ENCODE data around the gene PRSS48. TPM values are rescaled to one million over a fixed set of nuclear protein-coding genes. Genes with fewer than 3 reads are reported as not detected.
"Not testable (repeated sequence)": the region's sequence is repeated elsewhere in the genome, so short reads cannot be mapped to it uniquely, and the experiment has no call there.

Gene PRSS48, protein sequence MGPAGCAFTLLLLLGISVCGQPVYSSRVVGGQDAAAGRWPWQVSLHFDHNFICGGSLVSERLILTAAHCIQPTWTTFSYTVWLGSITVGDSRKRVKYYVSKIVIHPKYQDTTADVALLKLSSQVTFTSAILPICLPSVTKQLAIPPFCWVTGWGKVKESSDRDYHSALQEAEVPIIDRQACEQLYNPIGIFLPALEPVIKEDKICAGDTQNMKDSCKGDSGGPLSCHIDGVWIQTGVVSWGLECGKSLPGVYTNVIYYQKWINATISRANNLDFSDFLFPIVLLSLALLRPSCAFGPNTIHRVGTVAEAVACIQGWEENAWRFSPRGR
- polyA plus RNA-seq, result not detected

DNA sequence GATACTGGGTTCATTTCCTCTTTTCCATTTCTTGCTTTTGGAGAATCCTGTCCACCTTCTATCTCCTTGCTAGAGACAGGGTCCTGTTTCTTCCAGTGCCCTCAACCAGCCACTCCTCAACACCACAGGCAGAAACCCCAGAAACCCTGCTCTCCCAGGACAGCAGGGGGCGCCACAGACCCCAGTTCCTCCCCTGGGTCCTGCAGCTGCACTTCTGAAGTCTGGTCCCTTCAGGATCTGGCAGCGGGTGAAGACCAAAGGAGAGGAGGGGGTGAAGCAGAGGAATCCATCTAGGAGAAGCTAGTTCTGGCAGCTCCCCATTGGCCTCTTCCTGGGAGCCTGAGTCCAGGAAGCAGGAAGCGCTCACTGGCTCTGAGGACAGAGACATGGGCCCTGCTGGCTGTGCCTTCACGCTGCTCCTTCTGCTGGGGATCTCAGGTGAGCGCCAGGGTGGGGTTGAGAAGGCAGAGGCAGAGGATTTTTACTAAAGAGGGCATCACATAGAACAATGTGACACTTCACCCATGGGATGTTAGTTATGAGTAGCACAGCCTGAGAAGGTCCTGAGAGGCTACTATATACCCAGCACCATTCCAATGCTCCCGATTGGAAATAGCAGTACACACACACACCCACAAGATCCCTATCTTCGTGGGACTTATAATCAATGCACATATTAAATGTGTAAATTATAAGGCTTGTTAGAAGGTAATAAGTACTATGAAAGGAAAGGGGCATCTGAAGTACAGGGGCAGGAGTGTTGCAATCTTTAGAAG lies at the start of gene PRSS48:
Gene PRSS48 (plus strand): TSS at position 375 of the 776 bp plus-strand sequence. CDS start 12 bp downstream, at position 387.
- no peaks in the 10 kb centered on the region for H3K9me3 ChIP-seq (ENCODE audit: control insufficient read depth in 2 of 2, insufficient read depth in 1 of 2, low read depth in 1 of 2, low read length in 1 of 2)
- no peaks in the 10 kb centered on the region for H3K36me3 ChIP-seq (ENCODE audit: control insufficient read depth in 2 of 2, insufficient read depth in 2 of 2, low read length in 1 of 2)
- peaks cover 0 to 3% of the 10 kb centered on the region in 2 donors for H3K4me1 ChIP-seq (ENCODE audit: control insufficient read depth in 2 of 2, insufficient read depth in 2 of 2, low read length in 1 of 2)
- no peak within 1 kb of the TSS for H3K4me3 ChIP-seq (ENCODE audit: low read depth in 1 of 2, low read length in 2 of 2)
- H3K27ac ChIP-seq (ENCODE audit: low read depth in 2 of 2, low read length in 1 of 2), result peak within 1 kb of the TSS in 1 of 2 donors; percentile 27
- 68 to 73% methylated on average over 7 of the region's 7 CpGs for WGBS, 2 donors
- no peaks in the 10 kb centered on the region for H3K27me3 ChIP-seq (ENCODE audit: control insufficient read depth in 1 of 2, insufficient read depth in 2 of 2, low read length in 2 of 2)

DNA sequence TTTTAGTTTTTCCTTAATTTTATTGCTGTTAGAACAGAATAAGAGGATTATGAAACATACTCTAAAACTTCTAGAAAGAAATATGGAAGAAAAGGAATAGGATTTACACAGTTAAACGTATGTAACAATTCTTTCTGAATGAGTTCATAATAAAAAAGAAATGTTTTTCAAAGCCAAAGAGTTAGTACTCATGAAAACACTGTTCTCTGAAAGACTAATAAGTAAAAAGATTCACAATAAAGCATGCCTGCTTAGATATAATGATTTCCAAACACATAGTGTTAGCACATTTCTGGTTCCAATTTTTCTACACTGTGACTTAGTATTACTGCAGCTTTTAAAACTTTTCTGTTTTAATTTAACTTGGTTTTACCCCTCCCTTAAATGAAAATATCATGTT lies 49.8 kb upstream of the PRSS48 start:
- Histone ChIP-seq H3K9me3 (ENCODE audit: control insufficient read depth in 2 of 2, insufficient read depth in 1 of 2, low read depth in 1 of 2, low read length in 1 of 2) (no peaks in the 10 kb centered on the region), H3K27me3 (ENCODE audit: control insufficient read depth in 1 of 2, insufficient read depth in 2 of 2, low read length in 2 of 2) (peaks cover 0 to 2% of the 10 kb centered on the region in 2 donors), H3K4me1 (ENCODE audit: control insufficient read depth in 2 of 2, insufficient read depth in 2 of 2, low read length in 1 of 2) (no peaks in the 10 kb centered on the region), H3K4me3 (ENCODE audit: low read depth in 1 of 2, low read length in 2 of 2) (peak overlapping the region in 1 of 2 donors; percentile 46), H3K27ac (ENCODE audit: low read depth in 2 of 2, low read length in 1 of 2) (no peak overlapping the region), H3K36me3 (ENCODE audit: control insufficient read depth in 2 of 2, insufficient read depth in 2 of 2, low read length in 1 of 2) (no peaks in the 10 kb centered on the region)
- WGBS, 2 donors, result 35 to 46% methylated on average over 1 of the region's 1 CpG

DNA sequence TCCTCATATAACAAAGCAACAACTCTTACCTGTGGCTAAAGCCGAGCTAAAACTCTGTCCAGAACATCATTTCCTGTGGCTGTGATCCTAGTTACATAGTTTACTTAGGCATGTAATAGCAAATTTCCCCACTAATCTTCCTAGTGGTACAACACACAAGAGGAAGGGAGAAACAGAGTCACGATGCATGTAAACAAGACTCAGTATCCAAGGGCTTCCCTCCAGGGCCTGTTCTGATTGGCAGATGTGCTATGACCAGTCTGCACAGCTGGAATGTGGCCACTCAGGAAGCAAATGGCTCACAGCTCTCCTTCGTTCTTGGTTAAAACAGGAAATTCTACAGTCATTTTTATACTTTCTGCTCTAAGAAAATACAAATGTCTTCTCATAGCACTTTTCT lies 49.2 kb upstream of the PRSS48 start:
- H3K4me3 ChIP-seq (ENCODE audit: low read depth in 1 of 2, low read length in 2 of 2), result peak overlapping the region in 1 of 2 donors; percentile 46
- peaks cover 0 to 2% of the 10 kb centered on the region in 2 donors for H3K27me3 ChIP-seq (ENCODE audit: control insufficient read depth in 1 of 2, insufficient read depth in 2 of 2, low read length in 2 of 2)
- H3K9me3 ChIP-seq (ENCODE audit: control insufficient read depth in 2 of 2, insufficient read depth in 1 of 2, low read depth in 1 of 2, low read length in 1 of 2), result no peaks in the 10 kb centered on the region
- H3K27ac ChIP-seq (ENCODE audit: low read depth in 2 of 2, low read length in 1 of 2), result peak overlapping the region in 1 of 2 donors; percentile 73
- no peaks in the 10 kb centered on the region for H3K4me1 ChIP-seq (ENCODE audit: control insufficient read depth in 2 of 2, insufficient read depth in 2 of 2, low read length in 1 of 2)
- H3K36me3 ChIP-seq (ENCODE audit: control insufficient read depth in 2 of 2, insufficient read depth in 2 of 2, low read length in 1 of 2), result no peaks in the 10 kb centered on the region
- 8 to 21% methylated on average over 3 of the region's 3 CpGs for WGBS, 2 donors

DNA sequence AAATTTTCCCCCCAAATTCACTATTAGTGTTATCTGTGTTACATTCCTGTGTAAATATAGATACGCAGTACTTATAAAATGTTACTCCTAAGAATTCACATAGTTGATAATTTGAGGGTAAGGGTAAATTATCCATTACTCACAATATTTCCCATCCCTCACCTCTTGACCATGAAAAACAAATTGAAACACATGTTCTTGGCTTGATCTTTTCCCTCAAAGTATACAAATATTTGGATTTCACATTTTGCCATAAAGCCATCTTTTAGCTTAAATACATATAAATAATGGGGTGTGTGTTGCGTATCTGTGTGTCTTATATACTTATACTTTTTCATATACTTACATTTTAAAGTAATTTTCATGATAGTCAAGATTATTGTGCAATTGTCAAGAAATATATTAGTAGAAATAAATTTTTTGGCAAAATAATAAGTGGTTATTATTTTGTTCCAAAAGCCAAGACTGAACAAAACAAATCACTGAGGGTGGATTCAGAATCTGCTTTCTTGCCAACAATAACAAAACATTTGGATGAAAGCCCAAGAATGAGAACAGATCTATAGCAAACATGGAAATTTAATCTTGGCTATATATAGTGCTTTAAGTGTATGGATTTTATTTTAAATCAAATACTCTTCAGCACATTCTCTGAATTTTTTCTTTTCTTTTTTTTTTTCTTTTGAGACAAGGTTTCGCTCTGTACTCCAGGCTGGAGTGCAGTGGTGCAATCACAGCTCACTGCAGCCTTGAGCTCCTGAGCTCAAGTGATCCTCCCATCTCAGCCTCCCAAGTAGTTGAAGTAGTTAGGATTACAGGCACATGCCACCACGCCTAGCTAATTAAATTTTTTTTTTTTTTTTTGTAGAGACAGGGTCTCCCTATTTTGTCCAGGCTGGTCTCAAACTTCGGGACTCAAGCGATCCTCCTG lies 48.5 kb upstream of the PRSS48 start:
- peaks cover 0 to 2% of the 10 kb centered on the region in 2 donors for H3K27me3 ChIP-seq (ENCODE audit: control insufficient read depth in 1 of 2, insufficient read depth in 2 of 2, low read length in 2 of 2)
- H3K9me3 ChIP-seq (ENCODE audit: control insufficient read depth in 2 of 2, insufficient read depth in 1 of 2, low read depth in 1 of 2, low read length in 1 of 2), result no peaks in the 10 kb centered on the region
- WGBS, 2 donors, result 71 to 72% methylated on average over 6 of the region's 6 CpGs
- no peaks in the 10 kb centered on the region for H3K36me3 ChIP-seq (ENCODE audit: control insufficient read depth in 2 of 2, insufficient read depth in 2 of 2, low read length in 1 of 2)
- no peaks in the 10 kb centered on the region for H3K4me1 ChIP-seq (ENCODE audit: control insufficient read depth in 2 of 2, insufficient read depth in 2 of 2, low read length in 1 of 2)
- no peak overlapping the region for H3K27ac ChIP-seq (ENCODE audit: low read depth in 2 of 2, low read length in 1 of 2)
- H3K4me3 ChIP-seq (ENCODE audit: low read depth in 1 of 2, low read length in 2 of 2), result no peak overlapping the region

DNA sequence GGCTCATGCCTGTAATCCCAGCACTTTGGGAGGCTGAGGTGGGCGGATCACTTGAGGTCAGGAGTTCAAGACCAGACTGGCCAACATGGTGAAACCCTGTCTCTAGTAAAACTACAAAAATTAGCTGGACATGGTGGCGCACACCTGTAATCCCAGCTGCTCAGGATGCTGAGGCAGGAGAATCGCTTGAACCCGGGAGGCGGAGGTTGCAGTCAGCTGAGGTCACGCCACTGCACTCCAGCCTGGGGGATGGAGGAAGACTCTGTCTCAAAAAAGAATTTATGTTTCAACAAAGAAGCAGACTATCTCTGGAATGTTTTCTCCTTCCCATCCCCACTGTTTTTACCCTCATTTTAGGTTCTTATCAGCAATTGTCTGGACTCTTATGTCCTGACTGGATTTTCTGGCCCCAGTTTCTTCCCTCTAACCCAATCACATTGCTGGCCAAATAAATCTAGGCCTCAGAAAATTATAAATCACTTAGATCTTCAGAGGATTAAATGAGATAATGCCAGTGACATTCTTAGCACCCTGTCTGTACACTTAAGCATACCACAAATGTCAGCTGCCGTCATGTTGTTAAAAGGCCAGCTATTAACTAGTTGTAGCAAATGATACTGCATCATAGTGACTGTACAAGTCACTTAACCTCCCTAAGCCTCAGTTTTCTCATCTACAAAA lies 44.9 kb upstream of the PRSS48 start:
- WGBS, 2 donors, result 83 to 87% methylated on average over 7 of the region's 7 CpGs
- H3K9me3 ChIP-seq (ENCODE audit: control insufficient read depth in 2 of 2, insufficient read depth in 1 of 2, low read depth in 1 of 2, low read length in 1 of 2), result no peaks in the 10 kb centered on the region
- H3K4me3 ChIP-seq (ENCODE audit: low read depth in 1 of 2, low read length in 2 of 2), result no peak overlapping the region
- no peaks in the 10 kb centered on the region for H3K36me3 ChIP-seq (ENCODE audit: control insufficient read depth in 2 of 2, insufficient read depth in 2 of 2, low read length in 1 of 2)
- no peak overlapping the region for H3K27ac ChIP-seq (ENCODE audit: low read depth in 2 of 2, low read length in 1 of 2)
- peaks cover 0 to 2% of the 10 kb centered on the region in 2 donors for H3K27me3 ChIP-seq (ENCODE audit: control insufficient read depth in 1 of 2, insufficient read depth in 2 of 2, low read length in 2 of 2)
- no peaks in the 10 kb centered on the region for H3K4me1 ChIP-seq (ENCODE audit: control insufficient read depth in 2 of 2, insufficient read depth in 2 of 2, low read length in 1 of 2)

DNA sequence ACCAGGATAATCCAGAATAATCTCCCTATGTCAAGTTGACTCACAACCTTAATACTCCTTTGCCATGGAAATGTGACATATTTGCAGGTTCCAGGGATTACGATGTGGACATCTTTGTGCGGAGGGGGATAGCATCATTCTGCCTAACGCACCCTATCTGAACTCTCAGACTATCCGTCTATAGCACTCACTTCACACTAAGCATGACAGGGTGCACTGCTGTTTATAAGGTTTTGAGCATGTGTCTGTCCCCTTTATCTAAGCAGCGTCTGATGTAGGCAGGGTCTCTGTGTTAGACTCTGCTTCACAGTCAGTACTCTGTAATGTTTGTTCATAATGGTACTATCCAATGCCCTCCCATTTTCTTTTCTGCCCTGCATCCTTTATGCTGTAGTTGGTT lies 43.4 kb upstream of the PRSS48 start:
- no peaks in the 10 kb centered on the region for H3K9me3 ChIP-seq (ENCODE audit: control insufficient read depth in 2 of 2, insufficient read depth in 1 of 2, low read depth in 1 of 2, low read length in 1 of 2)
- 90 to 93% methylated on average over 5 of the region's 5 CpGs for WGBS, 2 donors
- H3K4me3 ChIP-seq (ENCODE audit: low read depth in 1 of 2, low read length in 2 of 2), result no peak overlapping the region
- no peak overlapping the region for H3K27ac ChIP-seq (ENCODE audit: low read depth in 2 of 2, low read length in 1 of 2)
- H3K4me1 ChIP-seq (ENCODE audit: control insufficient read depth in 2 of 2, insufficient read depth in 2 of 2, low read length in 1 of 2), result no peaks in the 10 kb centered on the region
- H3K36me3 ChIP-seq (ENCODE audit: control insufficient read depth in 2 of 2, insufficient read depth in 2 of 2, low read length in 1 of 2), result no peaks in the 10 kb centered on the region
- H3K27me3 ChIP-seq (ENCODE audit: control insufficient read depth in 1 of 2, insufficient read depth in 2 of 2, low read length in 2 of 2), result no peaks in the 10 kb centered on the region

DNA sequence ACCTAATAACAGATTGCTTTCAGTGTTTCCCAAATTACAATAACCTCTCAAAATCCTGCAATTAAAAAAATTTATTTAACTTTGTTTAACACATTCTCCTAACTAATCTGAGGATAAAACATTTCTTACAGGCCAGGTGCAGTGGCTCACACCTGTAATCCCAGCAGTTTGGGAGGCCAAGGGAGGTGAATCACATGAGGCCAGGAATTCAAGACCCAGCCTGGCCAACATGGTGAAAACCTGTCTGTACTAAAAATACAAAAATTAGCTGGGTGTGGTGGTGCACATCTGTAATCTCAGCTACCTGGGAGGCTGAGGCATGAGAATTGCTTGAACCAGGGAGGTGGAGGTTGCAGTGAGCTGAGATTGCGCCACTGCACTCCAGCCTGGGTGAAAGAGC lies 41.6 kb upstream of the PRSS48 start:
- not testable (repeated sequence) for H3K4me3 ChIP-seq (ENCODE audit: low read depth in 1 of 2, low read length in 2 of 2); H3K27ac ChIP-seq (ENCODE audit: low read depth in 2 of 2, low read length in 1 of 2); H3K27me3 ChIP-seq (ENCODE audit: control insufficient read depth in 1 of 2, insufficient read depth in 2 of 2, low read length in 2 of 2); H3K36me3 ChIP-seq (ENCODE audit: control insufficient read depth in 2 of 2, insufficient read depth in 2 of 2, low read length in 1 of 2); H3K9me3 ChIP-seq (ENCODE audit: control insufficient read depth in 2 of 2, insufficient read depth in 1 of 2, low read depth in 1 of 2, low read length in 1 of 2); H3K4me1 ChIP-seq (ENCODE audit: control insufficient read depth in 2 of 2, insufficient read depth in 2 of 2, low read length in 1 of 2)
- WGBS, 2 donors, result 92 to 100% methylated on average over 1 of the region's 1 CpG

DNA sequence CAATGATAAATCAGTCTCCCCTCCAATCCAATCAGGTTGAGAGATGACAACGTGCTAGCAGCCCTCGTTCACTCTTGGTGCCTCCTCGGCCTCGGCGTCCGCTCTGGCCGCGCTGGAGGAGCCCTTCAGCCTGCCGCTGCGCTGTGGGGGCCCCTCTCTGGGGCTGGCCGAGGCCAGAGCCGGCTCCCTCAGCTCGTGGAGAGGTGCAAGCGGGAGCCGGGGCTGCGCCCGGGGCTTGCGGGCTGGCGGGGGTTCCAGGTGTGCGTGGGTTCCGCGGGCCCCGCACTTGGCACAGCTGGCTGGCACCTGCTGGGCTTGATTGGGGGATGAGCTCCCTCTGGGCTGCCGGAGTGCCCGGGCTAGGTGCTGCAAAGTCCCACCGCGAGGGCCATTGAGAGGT lies 40.9 kb upstream of the PRSS48 start:
- WGBS, 2 donors, result 97 to 98% methylated on average over 27 of the region's 27 CpGs
- no peak overlapping the region for H3K27ac ChIP-seq (ENCODE audit: low read depth in 2 of 2, low read length in 1 of 2)
- H3K4me1 ChIP-seq (ENCODE audit: control insufficient read depth in 2 of 2, insufficient read depth in 2 of 2, low read length in 1 of 2), result no peaks in the 10 kb centered on the region
- no peaks in the 10 kb centered on the region for H3K9me3 ChIP-seq (ENCODE audit: control insufficient read depth in 2 of 2, insufficient read depth in 1 of 2, low read depth in 1 of 2, low read length in 1 of 2)
- H3K4me3 ChIP-seq (ENCODE audit: low read depth in 1 of 2, low read length in 2 of 2), result no peak overlapping the region
- no peaks in the 10 kb centered on the region for H3K36me3 ChIP-seq (ENCODE audit: control insufficient read depth in 2 of 2, insufficient read depth in 2 of 2, low read length in 1 of 2)
- H3K27me3 ChIP-seq (ENCODE audit: control insufficient read depth in 1 of 2, insufficient read depth in 2 of 2, low read length in 2 of 2), result no peaks in the 10 kb centered on the region

DNA sequence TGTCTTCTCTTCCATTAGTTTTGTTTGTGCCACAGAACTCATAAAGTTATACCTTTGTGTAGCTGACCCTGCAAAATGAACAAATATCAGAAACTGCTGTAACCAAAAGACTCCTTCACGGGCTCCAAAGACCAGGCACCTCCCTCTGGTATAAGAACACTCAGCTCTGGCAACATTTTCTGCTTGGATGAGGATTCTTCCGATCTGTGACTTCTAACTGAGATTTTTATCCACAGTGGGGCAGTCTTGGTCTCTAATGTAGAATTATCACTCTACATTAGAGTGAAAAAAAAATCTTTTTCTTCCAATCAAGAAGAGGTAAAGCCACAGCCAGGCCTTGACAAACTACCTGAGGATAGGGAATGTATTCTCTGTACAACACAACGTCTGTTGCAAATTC lies 38.5 kb upstream of the PRSS48 start:
- no peaks in the 10 kb centered on the region for H3K4me1 ChIP-seq (ENCODE audit: control insufficient read depth in 2 of 2, insufficient read depth in 2 of 2, low read length in 1 of 2)
- H3K27me3 ChIP-seq (ENCODE audit: control insufficient read depth in 1 of 2, insufficient read depth in 2 of 2, low read length in 2 of 2), result no peaks in the 10 kb centered on the region
- no peaks in the 10 kb centered on the region for H3K9me3 ChIP-seq (ENCODE audit: control insufficient read depth in 2 of 2, insufficient read depth in 1 of 2, low read depth in 1 of 2, low read length in 1 of 2)
- H3K36me3 ChIP-seq (ENCODE audit: control insufficient read depth in 2 of 2, insufficient read depth in 2 of 2, low read length in 1 of 2), result no peaks in the 10 kb centered on the region
- H3K4me3 ChIP-seq (ENCODE audit: low read depth in 1 of 2, low read length in 2 of 2), result no peak overlapping the region
- 39 to 41% methylated on average over 3 of the region's 3 CpGs for WGBS, 2 donors
- no peak overlapping the region for H3K27ac ChIP-seq (ENCODE audit: low read depth in 2 of 2, low read length in 1 of 2)

Data from esophagus (tissue), 2 donors.